HG03103 (cell line): ENCODE measurements around the gene TANGO6.

Experiments
- ATAC-seq: cut with Tn5 transposase; IDR thresholded peaks from one replicate; pipeline ENCODE4 v1.9.1; 2021; ENCODE audit warnings: low read depth; ENCODE audit not compliant: unreplicated experiment

The TANGO6 gene

GRCh38 chr16:69088684-69089083 is 245.4 kb downstream of the TANGO6 start:
- ATAC-seq = no peak

- ATAC-seq = no peak
Measured at GRCh38 chr16:69089091-69089910, 246.0 kb downstream of the TANGO6 start.

- ATAC-seq = no peak
Measured at GRCh38 chr16:69093974-69094373, 250.6 kb downstream of the TANGO6 start.

GRCh38 chr16:69094501-69094900 is 251.2 kb downstream of the TANGO6 start:
- ATAC-seq = no peak

- ATAC-seq = no peak
Measured at GRCh38 chr16:69095193-69095592, 251.9 kb downstream of the TANGO6 start.

GRCh38 chr16:69100071-69100691 is 256.9 kb downstream of the TANGO6 start:
- ATAC-seq = no peak

- no peak for ATAC-seq
Measured at GRCh38 chr16:69105501-69106361, 262.4 kb downstream of the TANGO6 start, which contains the start of gene HAS3. TSS of gene HAS3 (plus strand) at chr16:69105653. CDS start at chr16:69109396, 3,743 bp downstream.

GRCh38 chr16:69106491-69107315 is 263.4 kb downstream of the TANGO6 start:
- ATAC-seq = no peak

GRCh38 chr16:69107316-69107962 is 264.1 kb downstream of the TANGO6 start:
- no peak for ATAC-seq

- ATAC-seq = no peak
Measured at GRCh38 chr16:69108064-69108904, 265.0 kb downstream of the TANGO6 start.

- no peak for ATAC-seq
Measured at GRCh38 chr16:69108905-69109252, 265.5 kb downstream of the TANGO6 start.

GRCh38 chr16:69109486-69110270 is 266.3 kb downstream of the TANGO6 start:
- no peak for ATAC-seq

GRCh38 chr16:69110406-69110805 is 267.1 kb downstream of the TANGO6 start:
- ATAC-seq = no peak

GRCh38 chr16:69111216-69111875 is 268.0 kb downstream of the TANGO6 start:
- ATAC-seq = no peak

- no peak for ATAC-seq
Measured at GRCh38 chr16:69111876-69112230, 268.5 kb downstream of the TANGO6 start.

GRCh38 chr16:69112285-69113129 is 269.2 kb downstream of the TANGO6 start:
- no peak for ATAC-seq

GRCh38 chr16:69113216-69113615 is 269.9 kb downstream of the TANGO6 start:
- ATAC-seq = no peak
